HT1080 (cell line): ENCODE results near the gene MRPS21. TPM values are rescaled to one million over a fixed set of nuclear protein-coding genes. Genes with fewer than 3 reads are reported as not detected.

ENCODE experiments used
- DNase-seq: peaks from one replicate; pipeline ENCODE4 v3.0.0-alpha.2; 2015; ENCODE audit warnings: low read depth
- polyA plus RNA-seq, 2 experiments: library from polyadenylated mRNA; depleted of rRNA; stranded (reverse); fragments of >200 nt; gene quantifications; 2 replicates each; pipeline ENCODE4 v1.2.3, GENCODE V29; 2015
- total RNA-seq: library from RNA; depleted of rRNA; stranded (reverse); fragments of >200 nt; shearing (Covaris generic); gene quantifications from 2 replicates; pipeline ENCODE4 v1.2.3, GENCODE V29; 2014; rRNA removed

Gene MRPS21
- 72.0 and 99.7 TPM in 2 replicates for total RNA-seq
- 54.3 and 58.8 TPM in 2 replicates for polyA plus RNA-seq (2015; cell fraction: cytosol; rRNA removed)
- 66.2 and 66.5 TPM in 2 replicates for polyA plus RNA-seq (2015; cell fraction: nucleus; rRNA removed)

- DNase-seq: peak; percentile 91
Observed at GRCh38 chr1:150293433-150294253, at the start of gene MRPS21. MRPS21 (plus strand) TSS chr1:150293861; CDS start chr1:150294367, 506 bp downstream.

GRCh38 chr1:150249936-150250335, 43.7 kb upstream of the MRPS21 start:
- no peak for DNase-seq

- no peak for DNase-seq
Observed at GRCh38 chr1:150256198-150256553, 37.5 kb upstream of the MRPS21 start.

GRCh38 chr1:150256554-150257341, 36.9 kb upstream of the MRPS21 start:
- no peak for DNase-seq

GRCh38 chr1:150257624-150258585, 35.8 kb upstream of the MRPS21 start, which contains the start of gene CA14:
CA14 (plus strand) TSS chr1:150257774; CDS start chr1:150258129, 355 bp downstream.
- DNase-seq: no peak

- DNase-seq: no peak
Observed at GRCh38 chr1:150259217-150259616, 34.4 kb upstream of the MRPS21 start.

GRCh38 chr1:150259758-150260669, 33.6 kb upstream of the MRPS21 start:
- peak; percentile 39 for DNase-seq

GRCh38 chr1:150261367-150261766, 32.3 kb upstream of the MRPS21 start:
- DNase-seq: no peak

GRCh38 chr1:150262388-150263320, 31.0 kb upstream of the MRPS21 start:
- no peak for DNase-seq

- DNase-seq: no peak
Observed at GRCh38 chr1:150263549-150263948, 30.1 kb upstream of the MRPS21 start.

- no peak for DNase-seq
Observed at GRCh38 chr1:150267896-150268295, 25.8 kb upstream of the MRPS21 start.

GRCh38 chr1:150268340-150268704, 25.3 kb upstream of the MRPS21 start:
- DNase-seq: no peak

- DNase-seq: peak; percentile 94
Observed at GRCh38 chr1:150268705-150269403, 24.8 kb upstream of the MRPS21 start, which contains the start of gene APH1A. APH1A (minus strand) TSS chr1:150269016; CDS start chr1:150268810, 206 bp downstream.

- no peak for DNase-seq
Observed at GRCh38 chr1:150269451-150269850, 24.2 kb upstream of the MRPS21 start.

GRCh38 chr1:150271291-150271959, 22.2 kb upstream of the MRPS21 start:
- DNase-seq: no peak

- peak; percentile 44 for DNase-seq
Observed at GRCh38 chr1:150273311-150273710, 20.4 kb upstream of the MRPS21 start.

GRCh38 chr1:150280138-150280707, 13.4 kb upstream of the MRPS21 start:
- no peak for DNase-seq
